H54 (cell line): ENCODE measurements around the gene ARHGAP10.

Experiments
- DNase-seq: peaks from one replicate; pipeline ENCODE4 v3.0.0; 2011; ENCODE audit warnings: low spot score, mixed read lengths; ENCODE audit not compliant: insufficient read length
- FAIRE-seq: peaks from 3 replicates; lab custom pipeline; 2011; peaks lifted over from hg19 to GRCh38; lab: Jason Lieb, UNC
- POLR2A ChIP-seq: IDR thresholded peaks from 2 replicates; pipeline ENCODE4 v1.6.1; 2011; ENCODE audit warnings: low read depth, mild to moderate bottlenecking, low read length

Gene ARHGAP10

DNA sequence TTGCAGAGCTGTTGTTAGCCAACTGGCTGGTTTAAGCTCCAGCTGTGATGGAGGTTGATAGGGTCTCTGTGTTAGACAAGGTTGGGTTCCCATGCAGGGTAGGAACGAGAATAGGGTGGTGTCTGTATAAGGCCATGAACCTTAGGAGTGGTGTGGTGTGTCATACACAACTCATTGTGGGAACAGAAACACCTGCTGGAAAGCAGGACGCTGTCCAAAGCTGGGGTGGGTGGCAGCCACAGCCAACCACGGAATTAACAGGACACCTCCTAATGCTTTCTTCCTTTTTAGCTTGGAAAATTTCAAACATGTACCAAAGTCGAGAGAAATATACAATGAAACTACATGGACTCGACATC, 94.4 kb downstream of the ARHGAP10 start:
- TF ChIP-seq POLR2A = no peak
- DNase-seq (no peak), FAIRE-seq (no peak)

DNA sequence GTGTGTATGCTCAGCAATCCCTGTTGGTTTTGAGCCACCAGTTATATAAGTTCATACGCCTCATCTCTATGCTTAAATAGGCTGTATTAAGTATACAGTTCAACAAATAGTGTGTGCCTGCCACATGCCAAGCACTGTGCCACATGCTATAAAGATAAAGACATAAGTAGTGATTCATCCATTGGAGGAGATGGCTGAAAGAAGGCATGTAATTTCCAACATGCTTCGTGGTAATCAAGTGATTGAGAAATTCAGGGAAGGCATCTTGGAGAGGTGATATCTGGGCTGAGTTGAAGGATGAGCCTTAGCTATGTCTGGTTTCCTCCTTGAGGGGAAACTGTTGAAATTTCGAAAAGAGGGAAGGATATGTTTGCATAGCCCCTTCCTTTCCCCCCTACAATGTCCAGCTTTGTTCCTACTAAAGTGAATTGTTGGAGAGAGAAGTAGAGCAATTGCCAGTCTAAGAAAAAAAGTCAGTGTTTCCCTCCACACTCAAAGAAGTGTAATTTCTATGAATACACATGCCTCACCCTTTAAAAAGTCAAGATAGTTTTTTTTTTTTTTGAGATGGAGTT, 96.5 kb downstream of the ARHGAP10 start:
- no peak for FAIRE-seq
- no peak for TF ChIP-seq POLR2A
- DNase-seq = no peak

DNA sequence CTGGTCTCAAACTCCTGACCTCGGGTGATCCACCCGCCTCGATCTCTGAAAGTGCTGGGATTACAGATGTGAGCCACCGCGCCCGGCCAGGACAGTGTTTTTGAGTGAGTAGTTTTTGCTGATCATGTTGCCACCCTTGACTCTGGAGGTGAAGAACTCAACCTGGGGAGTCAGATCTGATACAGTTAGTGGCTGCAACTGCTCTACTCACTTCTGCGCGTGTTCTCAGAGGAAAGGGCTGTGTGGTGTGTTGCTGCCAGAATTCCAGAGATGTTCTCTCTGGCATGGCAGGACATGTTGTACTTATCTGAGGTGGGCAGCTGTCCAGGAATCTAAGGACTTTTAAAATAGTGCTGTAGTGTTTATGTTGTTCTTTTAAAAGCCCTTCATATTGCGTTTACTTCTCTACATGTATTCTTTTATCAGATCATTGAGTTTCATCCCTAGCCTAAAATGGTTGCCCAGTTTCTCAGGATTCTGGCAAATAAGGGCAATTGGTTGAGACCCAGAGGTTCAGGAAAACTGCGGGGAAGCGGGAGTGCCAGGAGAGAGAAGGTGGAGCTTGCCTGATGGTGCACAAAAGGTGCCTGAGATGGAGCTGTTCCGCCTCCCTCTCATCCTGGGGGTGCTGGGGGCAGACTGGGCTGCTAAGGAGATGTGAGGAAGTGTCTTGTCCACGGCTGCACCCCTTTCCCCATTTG, 97.7 kb downstream of the ARHGAP10 start:
- TF ChIP-seq POLR2A = no peak
- FAIRE-seq = no peak
- DNase-seq = no peak

DNA sequence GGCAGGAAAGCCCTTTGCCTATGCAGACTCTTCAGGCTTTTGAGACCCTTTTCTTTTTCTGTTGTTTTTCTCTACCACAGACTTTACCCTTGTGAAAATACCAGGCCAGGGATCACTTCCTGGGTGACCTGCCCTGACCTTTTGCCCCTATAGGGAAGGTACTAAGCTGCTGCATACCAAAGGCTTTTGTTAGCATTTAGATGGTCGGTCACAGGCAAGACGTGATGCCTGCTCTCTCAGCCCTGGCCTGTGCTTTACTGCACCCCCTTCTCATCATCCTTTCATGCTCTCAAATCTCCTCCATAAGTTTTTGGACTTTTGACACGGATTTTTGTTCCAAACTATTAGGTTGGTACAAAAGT, 98.2 kb downstream of the ARHGAP10 start:
- DNase-seq (no peak), FAIRE-seq (no peak)
- no peak for TF ChIP-seq POLR2A

DNA sequence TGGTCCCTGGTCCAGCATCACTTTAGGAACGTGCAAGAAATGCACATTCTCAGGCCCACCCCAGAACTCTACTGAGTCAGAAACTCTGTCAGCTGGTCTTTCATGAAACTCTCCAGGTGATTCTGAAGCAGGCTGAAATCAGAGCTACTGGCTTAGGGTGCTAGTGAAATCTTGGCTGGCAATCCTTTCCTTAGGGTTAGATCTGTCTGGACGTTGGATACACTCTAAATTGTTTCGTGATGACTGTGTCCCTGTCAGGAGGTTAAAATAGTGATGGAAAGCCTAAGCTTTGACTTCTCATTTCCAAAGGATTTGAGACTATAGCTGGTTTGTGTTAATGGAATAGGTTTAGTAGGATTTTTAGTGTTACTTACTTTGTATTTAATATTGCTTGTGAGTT, 99.1 kb downstream of the ARHGAP10 start:
- no peak for TF ChIP-seq POLR2A
- peak; percentile 12 for DNase-seq
- FAIRE-seq = peak; percentile 80

DNA sequence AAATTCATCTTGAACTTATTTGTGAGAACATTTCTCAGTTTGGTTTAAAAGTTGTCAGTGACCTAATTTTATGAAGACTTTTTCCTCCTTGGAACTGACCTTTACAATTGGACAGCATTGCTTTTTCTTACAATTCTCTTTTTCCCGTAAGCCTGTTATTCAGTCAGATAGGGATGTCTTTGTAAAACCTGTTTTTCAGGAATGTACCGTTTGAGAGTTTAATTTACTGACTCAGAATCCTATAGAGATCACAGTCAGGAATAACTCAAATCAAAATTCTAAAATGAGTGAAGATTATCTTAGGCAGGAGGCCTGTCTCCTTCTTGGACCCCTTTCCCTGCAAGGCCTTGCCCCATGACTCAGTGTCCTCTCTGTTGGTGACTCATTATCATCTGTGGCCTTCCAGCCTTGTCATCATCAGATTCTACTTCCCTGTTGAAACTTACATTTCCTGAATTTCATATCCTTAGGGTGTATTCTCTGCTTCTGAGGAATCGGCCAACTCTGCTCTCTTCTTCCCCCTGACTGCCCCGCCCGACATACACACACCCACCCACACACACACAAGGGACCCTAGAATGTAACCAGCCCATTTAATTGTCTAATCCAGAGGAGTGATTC, 99.8 kb downstream of the ARHGAP10 start:
- DNase-seq (peak; percentile 20), FAIRE-seq (peak; percentile 71)
- no peak for TF ChIP-seq POLR2A

DNA sequence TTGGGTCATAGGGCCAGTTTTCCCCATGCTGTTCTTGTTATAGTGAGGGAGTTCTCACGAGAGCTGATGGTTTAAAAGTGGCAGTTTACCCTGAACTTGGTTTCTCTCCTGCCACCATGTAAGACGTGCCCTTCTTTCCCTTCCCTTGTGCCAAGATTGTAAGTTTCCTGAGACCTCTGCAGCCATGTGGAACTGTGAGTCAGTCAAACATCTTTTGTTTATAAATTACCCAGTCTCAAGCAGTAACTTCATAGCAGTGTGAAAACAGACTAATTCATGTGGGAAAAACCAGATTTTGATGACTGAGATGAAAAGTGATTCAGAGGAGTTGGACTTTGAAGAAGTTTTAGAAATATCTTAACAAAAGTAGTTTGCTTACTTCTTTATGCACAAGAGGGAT, 101.4 kb downstream of the ARHGAP10 start:
- FAIRE-seq (no peak), DNase-seq (no peak)
- no peak for TF ChIP-seq POLR2A

DNA sequence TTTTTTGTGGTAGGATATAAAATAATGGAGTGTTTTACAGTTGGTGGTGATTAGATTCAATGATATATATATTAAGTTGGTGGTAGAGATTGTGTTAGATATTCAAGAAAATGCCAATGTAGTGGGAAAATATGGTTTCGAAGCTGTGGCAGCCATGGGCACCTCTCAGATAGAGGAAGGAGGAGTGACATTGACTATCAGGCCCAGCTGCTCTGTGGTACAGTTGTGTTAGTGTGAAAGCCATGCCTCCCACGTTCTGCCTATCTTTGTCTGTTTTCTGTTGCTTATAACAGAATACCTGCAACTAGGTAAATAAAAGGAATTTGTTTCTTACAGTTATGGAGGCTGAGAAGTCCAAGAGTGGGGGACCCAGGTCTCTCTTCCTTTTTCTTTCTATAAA, 101.9 kb downstream of the ARHGAP10 start:
- FAIRE-seq = no peak
- no peak for TF ChIP-seq POLR2A
- DNase-seq = no peak

DNA sequence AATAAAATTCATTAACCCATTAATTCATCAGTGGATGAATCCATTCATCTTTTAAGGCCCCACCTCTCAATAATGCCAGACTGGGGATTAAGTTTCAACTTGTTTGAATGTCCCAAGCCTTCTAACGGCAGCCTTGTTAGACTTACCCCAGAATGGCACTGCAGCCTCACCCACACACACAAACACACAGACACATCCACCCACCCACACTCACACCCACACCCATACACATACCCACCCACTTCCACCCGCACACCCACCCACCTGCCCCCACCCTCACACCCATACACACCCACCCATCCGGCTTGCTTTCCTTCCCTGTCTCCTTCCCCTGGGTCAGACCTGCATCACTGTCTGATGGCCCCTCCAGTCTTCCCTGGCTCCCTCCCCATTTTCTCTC, 102.6 kb downstream of the ARHGAP10 start:
- DNase-seq = no peak
- FAIRE-seq = no peak
- TF ChIP-seq POLR2A = no peak

DNA sequence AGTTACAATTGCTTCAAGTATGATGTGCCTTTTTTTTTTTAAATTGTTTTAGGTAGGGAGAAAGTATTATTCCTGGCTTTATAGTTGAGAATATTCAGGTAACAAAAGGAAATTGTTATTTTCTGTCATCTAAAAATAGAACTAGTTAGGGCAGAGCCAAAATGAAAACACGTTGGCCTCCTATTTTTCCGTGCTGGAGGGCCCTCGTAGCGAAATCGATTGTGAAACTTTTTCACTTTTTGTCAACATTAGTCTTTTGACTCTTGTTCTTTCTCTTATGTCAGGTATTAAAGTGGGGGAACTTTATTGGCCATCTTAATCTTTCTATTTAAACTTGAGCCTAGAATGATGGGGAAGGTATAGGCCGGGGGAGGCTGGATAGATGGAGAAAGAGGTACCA, 104.9 kb downstream of the ARHGAP10 start:
- DNase-seq (no peak), FAIRE-seq (no peak)
- TF ChIP-seq POLR2A = no peak

DNA sequence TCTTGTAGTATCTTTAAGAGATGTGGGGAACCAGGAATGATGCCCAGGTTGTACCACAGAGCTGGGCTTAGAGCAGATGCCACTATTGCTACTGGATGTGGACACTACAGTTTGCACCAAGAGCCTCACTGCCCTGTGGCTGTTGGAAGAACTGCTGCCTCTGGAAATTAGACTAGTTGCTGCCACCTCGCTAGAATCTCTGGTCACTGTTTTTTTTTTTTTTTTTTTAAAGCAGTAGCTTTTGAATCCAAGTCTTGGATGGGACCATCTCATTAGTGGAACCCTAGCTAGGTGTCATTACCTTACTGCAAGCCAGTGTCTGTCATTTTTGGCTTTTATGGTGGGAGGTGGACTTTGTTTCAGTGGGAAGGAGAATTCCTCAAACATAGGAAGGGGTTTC, 105.5 kb downstream of the ARHGAP10 start:
- DNase-seq (no peak), FAIRE-seq (no peak)
- no peak for TF ChIP-seq POLR2A

DNA sequence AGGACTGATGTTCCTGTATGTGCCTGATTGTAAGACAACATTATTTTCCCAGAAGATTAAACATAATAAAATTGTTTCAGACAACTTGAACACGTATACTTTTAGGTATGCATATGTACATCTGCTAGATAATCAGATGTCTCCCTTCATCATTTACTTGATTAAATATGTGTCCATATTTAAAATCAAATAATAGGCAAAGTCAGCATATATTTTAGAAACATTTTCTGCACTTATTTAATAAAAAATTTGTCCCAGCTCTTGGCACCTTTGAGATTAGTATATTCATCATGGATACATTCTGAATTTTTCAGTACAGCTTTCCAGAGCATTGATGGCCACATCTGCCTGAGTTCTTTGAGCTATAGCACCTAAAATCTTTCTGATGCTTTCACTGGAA, 106.0 kb downstream of the ARHGAP10 start:
- TF ChIP-seq POLR2A = no peak
- DNase-seq (no peak), FAIRE-seq (no peak)

DNA sequence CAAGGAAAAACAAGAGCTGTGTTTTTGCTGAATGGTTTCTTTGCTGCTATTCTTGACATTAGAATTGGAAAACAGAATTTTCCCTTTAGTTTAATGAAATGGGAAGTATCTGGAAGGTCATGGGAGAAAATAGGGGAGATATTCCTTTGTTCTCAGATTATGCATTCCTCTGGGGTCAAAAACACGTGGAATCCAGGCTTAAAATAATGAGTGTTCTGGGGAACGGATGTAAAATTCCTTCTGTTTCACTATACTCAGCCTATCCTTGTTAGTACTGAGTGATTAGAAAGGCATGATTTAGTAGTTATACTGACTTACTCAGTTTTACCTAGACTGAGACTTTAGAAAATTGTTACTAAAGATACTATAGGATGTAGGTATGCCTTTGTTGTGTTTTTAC, 107.3 kb downstream of the ARHGAP10 start:
- DNase-seq = no peak
- no peak for FAIRE-seq
- no peak for TF ChIP-seq POLR2A

DNA sequence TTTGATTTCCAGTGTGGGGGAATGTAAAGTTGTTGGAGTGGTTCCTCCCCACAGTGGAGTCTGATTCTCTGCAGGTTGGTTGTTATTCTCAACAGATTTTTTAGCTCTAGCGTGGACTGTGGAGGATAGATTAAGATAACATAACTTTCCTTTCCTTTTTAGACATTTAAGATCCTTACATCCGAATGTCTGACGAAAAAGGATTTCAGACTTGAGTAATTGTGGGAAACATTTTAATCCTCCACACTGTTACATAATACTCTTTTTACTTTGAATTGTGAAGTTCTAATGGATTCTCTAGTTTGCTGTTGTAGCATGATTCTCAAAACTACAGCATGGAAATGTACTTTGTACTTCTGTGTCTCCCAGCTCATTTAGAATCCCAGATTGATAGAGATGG, 107.8 kb downstream of the ARHGAP10 start:
- DNase-seq (no peak), FAIRE-seq (no peak)
- no peak for TF ChIP-seq POLR2A

DNA sequence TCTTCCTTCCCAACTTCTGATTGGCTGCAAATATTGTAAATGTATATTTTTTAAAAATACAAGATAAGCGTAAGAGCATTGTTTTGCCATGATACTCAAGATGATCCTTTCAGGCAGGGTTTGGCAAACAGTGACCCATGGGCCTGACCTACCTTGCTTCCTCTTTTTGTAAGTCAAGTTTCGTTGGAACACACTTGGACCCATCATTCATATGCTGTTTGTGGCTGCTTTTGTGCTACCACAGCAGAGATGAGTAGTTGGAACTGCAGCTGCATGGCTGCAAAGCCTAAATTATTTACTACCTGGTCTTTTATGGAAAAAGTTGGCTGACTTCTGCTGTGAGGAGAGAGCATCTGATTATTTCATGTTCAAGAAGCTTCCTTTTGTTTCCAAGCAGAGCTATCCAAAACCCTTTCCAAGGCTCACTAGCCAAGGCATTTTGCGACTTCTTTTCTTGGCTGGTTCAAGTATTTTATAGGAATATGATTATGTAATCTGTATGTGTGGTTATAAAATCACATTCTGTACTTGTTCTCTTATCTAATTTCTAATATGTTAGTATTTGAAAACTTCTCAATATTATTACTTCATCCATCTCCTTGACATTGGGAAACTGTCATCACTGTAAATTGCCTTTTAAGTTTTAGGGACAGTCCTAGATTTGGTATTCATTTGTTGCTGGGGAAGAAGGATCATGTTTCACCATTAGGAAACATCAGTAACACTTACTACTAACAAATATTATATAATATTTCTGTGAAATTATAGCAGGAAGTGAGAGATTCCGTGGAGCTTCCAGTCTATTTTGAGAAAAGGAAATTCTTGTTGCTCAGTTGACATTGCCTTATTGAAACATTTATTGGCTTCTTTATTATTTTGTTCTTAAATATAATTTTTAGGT, 109.2 kb downstream of the ARHGAP10 start:
- FAIRE-seq = no peak
- TF ChIP-seq POLR2A = no peak
- DNase-seq = no peak
